Left ventricle myocardium inferior (tissue), 1 donor: ENCODE data around the gene NRG3. TPM values are rescaled to one million over a fixed set of nuclear protein-coding genes. Genes with fewer than 3 reads are reported as not detected.

Experiments used
- DNase-seq: peaks from one replicate; pipeline ENCODE4 v3.0.0-alpha.2; 2020
- H3K27ac ChIP-seq: fragments of 200-600 bp; replicated peaks from 2 replicates; pipeline ENCODE4 v1.8.0; 2021
- H3K27me3 ChIP-seq: fragments of 200-600 bp; 2 replicates; pipeline ENCODE4 v1.8.0; 2021; ENCODE audit warnings: low read depth
- H3K36me3 ChIP-seq: fragments of 200-600 bp; 2 replicates; pipeline ENCODE4 v1.8.0; 2021
- H3K4me1 ChIP-seq: fragments of 200-600 bp; 2 replicates; pipeline ENCODE4 v1.8.0; 2021
- H3K4me3 ChIP-seq: fragments of 200-600 bp; 2 replicates; pipeline ENCODE4 v1.8.0; 2021; ENCODE audit warnings: mild to moderate bottlenecking, moderate library complexity
- H3K9me3 ChIP-seq: fragments of 200-600 bp; replicated peaks from 2 replicates; pipeline ENCODE4 v1.8.0; 2021
- CTCF ChIP-seq: fragments of 200-600 bp; IDR thresholded peaks from 2 replicates; pipeline ENCODE4 v1.8.0; 2021; ENCODE audit warnings: antibody characterized with exemption, mild to moderate bottlenecking, borderline replicate concordance
- intact Hi-C: fragments of 100-400 bp; cut with micrococcal nuclease; formaldehyde crosslinking; loops from one replicate; pipeline ENCODE4 v1.11.0; 2022
- total RNA-seq: library from RNA; stranded (reverse); fragmentation: NEBNext Ultra II Directional; extraction: Animal tissue kit (Norgen Biotek cat#: 25700); gene quantifications from one replicate; pipeline ENCODE4 v1.2.1, GENCODE V29; 2021
- donor health status: DM: no; HTN: yes; CAD: no; lungs with severe emphysema.

The NRG3 gene
- total RNA-seq, 1 donor from 2014 or later: 0.11 TPM

GRCh38 chr10:81928119-81928518, 53.1 kb downstream of the NRG3 start:
- Histone ChIP-seq H3K27me3 (no peaks in the 10 kb centered on the region), H3K4me1 (no peaks in the 10 kb centered on the region), H3K4me3 (no peak overlapping the region), H3K36me3 (no peaks in the 10 kb centered on the region), H3K9me3 (no peaks in the 10 kb centered on the region), H3K27ac (no peak overlapping the region)
- intact Hi-C loops: no loop called here
- no peak for DNase-seq
- TF ChIP-seq CTCF: no peak

GRCh38 chr10:81943583-81943982, 68.6 kb downstream of the NRG3 start:
- Histone ChIP-seq H3K27ac (no peak overlapping the region), H3K4me3 (no peak overlapping the region), H3K27me3 (no peaks in the 10 kb centered on the region), H3K36me3 (no peaks in the 10 kb centered on the region), H3K4me1 (no peaks in the 10 kb centered on the region), H3K9me3 (peaks cover 15% of the 10 kb centered on the region)
- intact Hi-C loops: no loop called here
- TF ChIP-seq CTCF: no peak
- DNase-seq: no peak

GRCh38 chr10:81944609-81945008, 69.6 kb downstream of the NRG3 start:
- Histone ChIP-seq H3K36me3 (no peaks in the 10 kb centered on the region), H3K27ac (no peak overlapping the region), H3K4me3 (no peak overlapping the region), H3K27me3 (no peaks in the 10 kb centered on the region), H3K9me3 (peaks cover 9% of the 10 kb centered on the region), H3K4me1 (no peaks in the 10 kb centered on the region)
- no peak for DNase-seq
- intact Hi-C loops: no loop called here
- TF ChIP-seq CTCF: no peak

GRCh38 chr10:81949283-81949682, 74.3 kb downstream of the NRG3 start:
- Histone ChIP-seq H3K27ac (no peak overlapping the region), H3K4me1 (no peaks in the 10 kb centered on the region), H3K9me3 (no peaks in the 10 kb centered on the region), H3K36me3 (no peaks in the 10 kb centered on the region), H3K27me3 (no peaks in the 10 kb centered on the region), H3K4me3 (no peak overlapping the region)
- DNase-seq: no peak
- intact Hi-C loops: no loop called here
- no peak for TF ChIP-seq CTCF

- H3K4me3 ChIP-seq: no peak overlapping the region
- no peaks in the 10 kb centered on the region for H3K9me3 ChIP-seq
- no peak overlapping the region for H3K27ac ChIP-seq
- no peak for DNase-seq
- no peak for TF ChIP-seq CTCF
- intact Hi-C loops: no loop called here
- H3K27me3 ChIP-seq: no peaks in the 10 kb centered on the region
- H3K36me3 ChIP-seq: no peaks in the 10 kb centered on the region
- H3K4me1 ChIP-seq: no peaks in the 10 kb centered on the region
Measured at GRCh38 chr10:81950358-81950757, 75.4 kb downstream of the NRG3 start.

GRCh38 chr10:81953420-81953819, 78.4 kb downstream of the NRG3 start:
- no peak for TF ChIP-seq CTCF
- intact Hi-C loops: no loop called here
- H3K27ac ChIP-seq: no peak overlapping the region
- H3K27me3 ChIP-seq: no peaks in the 10 kb centered on the region
- H3K4me1 ChIP-seq: no peaks in the 10 kb centered on the region
- no peak overlapping the region for H3K4me3 ChIP-seq
- H3K9me3 ChIP-seq: no peaks in the 10 kb centered on the region
- no peak for DNase-seq
- H3K36me3 ChIP-seq: no peaks in the 10 kb centered on the region
